H9 (cell line): ENCODE measurements around the gene AHDC1. TPM values are rescaled to one million over a fixed set of nuclear protein-coding genes. Genes with fewer than 3 reads are reported as not detected.

Source experiments
- DNase-seq: peaks from one replicate; pipeline ENCODE4 v3.0.0-alpha.2; 2017
- H2AFZ ChIP-seq: one replicate; pipeline ENCODE4 v1.6.1; 2013; ENCODE audit warnings: mild to moderate bottlenecking, low read length, control low read depth, moderate library complexity
- H2AK5ac ChIP-seq: 2 replicates; pipeline ENCODE4 v1.6.1; 2013; ENCODE audit warnings: low read length, control low read depth, mixed read lengths; ENCODE audit not compliant: insufficient read length
- H2BK120ac ChIP-seq: one replicate; pipeline ENCODE4 v1.6.1; 2013; ENCODE audit warnings: low read depth, mild to moderate bottlenecking, low read length, control low read depth, inconsistent platforms; ENCODE audit not compliant: poor library complexity, severe bottlenecking
- H2BK12ac ChIP-seq: 2 replicates; pipeline ENCODE4 v1.6.1; 2013; ENCODE audit warnings: low read length, control low read depth, mixed read lengths, low read depth; ENCODE audit not compliant: insufficient read length
- H2BK15ac ChIP-seq: 2 replicates; pipeline ENCODE4 v1.6.1; 2013; ENCODE audit warnings: low read depth, low read length, control low read depth
- H2BK20ac ChIP-seq: one replicate; pipeline ENCODE4 v1.6.1; 2013; ENCODE audit warnings: low read depth, mild to moderate bottlenecking, low read length, control low read depth, inconsistent platforms; ENCODE audit not compliant: poor library complexity, severe bottlenecking
- H2BK5ac ChIP-seq: 2 replicates; pipeline ENCODE4 v1.6.1; 2013; ENCODE audit warnings: low read length, control low read depth, mixed read lengths; ENCODE audit not compliant: insufficient read length
- H3K14ac ChIP-seq: 2 replicates; pipeline ENCODE4 v1.6.1; 2013; ENCODE audit warnings: low read length, control low read depth; ENCODE audit not compliant: insufficient read depth
- H3K18ac ChIP-seq: 2 replicates; pipeline ENCODE4 v1.6.1; 2013; ENCODE audit warnings: low read depth, mild to moderate bottlenecking, mixed read lengths, low read length, control low read depth; ENCODE audit not compliant: insufficient read length
- H3K23ac ChIP-seq: 2 replicates; pipeline ENCODE4 v1.6.1; 2013; ENCODE audit warnings: low read length, control low read depth, mixed read lengths, low read depth; ENCODE audit not compliant: insufficient read length
- H3K23me2 ChIP-seq: 2 replicates; pipeline ENCODE4 v1.6.1; 2013; ENCODE audit warnings: low read depth, mild to moderate bottlenecking, mixed read lengths, low read length, control low read depth; ENCODE audit not compliant: insufficient read length, poor library complexity, severe bottlenecking
- H3K27ac ChIP-seq: 2 replicates; pipeline ENCODE4 v1.5.1; 2013; ENCODE audit warnings: low read length, control low read depth, mixed read lengths, low read depth; ENCODE audit not compliant: insufficient read length
- H3K27me3 ChIP-seq: 2 replicates; pipeline ENCODE4 v1.6.1; 2013; ENCODE audit warnings: low read length, control low read depth, inconsistent platforms; ENCODE audit not compliant: insufficient read depth
- H3K4ac ChIP-seq: 2 replicates; pipeline ENCODE4 v1.6.1; 2013; ENCODE audit warnings: low read depth, mild to moderate bottlenecking, control low read depth, inconsistent platforms, low read length, moderate library complexity
- H3K4me1 ChIP-seq: 2 replicates; pipeline ENCODE4 v1.6.1; 2013; ENCODE audit warnings: low read length, control low read depth, inconsistent platforms; ENCODE audit not compliant: insufficient read depth
- H3K4me2 ChIP-seq: 2 replicates; pipeline ENCODE4 v1.6.1; 2013; ENCODE audit warnings: low read length, control low read depth, mixed read lengths; ENCODE audit not compliant: insufficient read length, insufficient read depth
- H3K56ac ChIP-seq: 2 replicates; pipeline ENCODE4 v1.6.1; 2013; ENCODE audit warnings: low read depth, mild to moderate bottlenecking, mixed read lengths, low read length, control low read depth; ENCODE audit not compliant: insufficient read length
- H3K79me1 ChIP-seq: 2 replicates; pipeline ENCODE4 v1.6.1; 2013; ENCODE audit warnings: low read depth, mild to moderate bottlenecking, moderate library complexity, low read length, control low read depth, inconsistent platforms; ENCODE audit not compliant: insufficient read depth, poor library complexity, severe bottlenecking
- H3K79me2 ChIP-seq: 2 replicates; pipeline ENCODE4 v1.6.1; 2013; ENCODE audit warnings: low read length, control low read depth, inconsistent platforms; ENCODE audit not compliant: insufficient read depth
- H3K9ac ChIP-seq: 2 replicates; pipeline ENCODE4 v1.6.1; 2013; ENCODE audit warnings: low read length, control low read depth, mixed read lengths; ENCODE audit not compliant: insufficient read length; ENCODE audit errors: extremely low read depth
- H3K9me3 ChIP-seq: one replicate; pipeline ENCODE4 v1.6.1; 2013; ENCODE audit warnings: low read depth, low read length, inconsistent platforms; ENCODE audit not compliant: control insufficient read depth
- H3T11ph ChIP-seq: one replicate; pipeline ENCODE4 v1.6.1; 2013; ENCODE audit warnings: mild to moderate bottlenecking, low read length, control low read depth, inconsistent platforms
- H4K20me1 ChIP-seq: one replicate; pipeline ENCODE4 v1.6.1; 2013; ENCODE audit not compliant: control insufficient read depth, insufficient read length, insufficient read depth
- H4K5ac ChIP-seq: 2 replicates; pipeline ENCODE4 v1.6.1; 2013; ENCODE audit warnings: low read depth, mild to moderate bottlenecking, mixed read lengths, low read length, control low read depth; ENCODE audit not compliant: insufficient read length
- H4K8ac ChIP-seq: replicated peaks from 2 replicates; pipeline ENCODE4 v1.6.1; 2013; ENCODE audit warnings: low read length, control low read depth, mixed read lengths, low read depth; ENCODE audit not compliant: insufficient read length
- H4K91ac ChIP-seq: 2 replicates; pipeline ENCODE4 v1.6.1; 2013; ENCODE audit warnings: low read depth, mild to moderate bottlenecking, moderate library complexity, mixed read lengths, low read length, control low read depth; ENCODE audit not compliant: insufficient read length
- H3K27ac Mint-ChIP-seq, 3 experiments: 2 replicates in 2 of 3; 3 replicates in 1 of 3; pipeline ENCODE4 v1.8.0; 2020 to 2021; ENCODE audit warnings: mixed read lengths in 3 of 3, mild to moderate bottlenecking in 1 of 3, moderate library complexity in 1 of 3
- H3K27me3 Mint-ChIP-seq: 2 replicates; pipeline ENCODE4 v1.8.0; 2021; ENCODE audit warnings: low read depth, mild to moderate bottlenecking, moderate library complexity, mixed read lengths
- H3K36me3 Mint-ChIP-seq, 3 experiments: 2 replicates in 2 of 3; 3 replicates in 1 of 3; pipeline ENCODE4 v1.8.0; 2020 to 2021; ENCODE audit warnings: low read depth in 3 of 3, mixed read lengths in 3 of 3; ENCODE audit not compliant: insufficient read depth in 1 of 3
- H3K4me1 Mint-ChIP-seq, 2 experiments: 2 replicates each; pipeline ENCODE4 v1.8.0; 2020; ENCODE audit warnings: mixed read lengths in 2 of 2
- H3K4me3 Mint-ChIP-seq, 2 experiments: 2 replicates in 1 of 2; 3 replicates in 1 of 2; pipeline ENCODE4 v1.8.0; 2020 to 2021; ENCODE audit warnings: mild to moderate bottlenecking in 2 of 2, mixed read lengths in 2 of 2, moderate library complexity in 1 of 2
- H3K9me3 Mint-ChIP-seq, 2 experiments: 2 replicates in 1 of 2; 3 replicates in 1 of 2; pipeline ENCODE4 v1.8.0; 2020; ENCODE audit warnings: mild to moderate bottlenecking in 2 of 2, mixed read lengths in 2 of 2, moderate library complexity in 1 of 2
- WGBS: extraction: QIAGEN DNeasy Blood & Tissue Kit; methylation state at CpG from one replicate; pipeline ENCODE4 v1.1.7; 2013; ENCODE audit warnings: missing lambda C conversion rate, low lambda C conversion rate, mixed read lengths; ENCODE audit not compliant: insufficient read length; ENCODE audit errors: extremely low coverage; 5-methylcytosine and 5-hydroxymethylcytosine counted together
- total RNA-seq: library from RNA; stranded (reverse); gene quantifications from 2 replicates; pipeline ENCODE4 v1.2.1, GENCODE V29; 2021
- TF ChIP-seq, protein P1 (sequence below): fragments of 200-600 bp; sonication (generic); conservative IDR thresholded peaks from 3 replicates; pipeline ENCODE4 v1.8.0; 2021; ENCODE audit warnings: antibody characterized with exemption, mild to moderate bottlenecking

AHDC1 gene
- total RNA-seq, 1 experiment from 2014 or later = 29.4 TPM

DNA sequence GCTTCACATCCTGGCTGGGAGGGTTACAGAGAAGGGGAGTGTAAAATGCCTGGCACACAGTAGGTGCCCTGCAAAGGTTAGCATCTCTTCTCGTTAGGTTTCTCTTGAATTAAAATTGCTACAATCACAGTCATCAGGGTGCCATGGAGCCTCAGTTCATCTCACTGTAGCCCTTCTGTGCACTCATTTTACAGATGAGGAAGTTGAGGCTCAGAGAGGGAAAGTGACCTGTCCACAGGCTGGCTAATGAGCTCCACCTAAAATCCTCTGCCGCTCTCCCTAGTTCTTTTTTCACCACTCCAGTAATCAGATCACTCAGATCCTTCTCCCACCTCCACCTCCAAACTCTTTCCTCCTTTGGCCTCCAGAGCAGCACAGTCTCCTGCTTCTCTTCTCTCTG is 13.5 kb upstream of the AHDC1 start:
- H3K27me3 ChIP-seq = no peaks in the 10 kb centered on the region
- no peaks in the 10 kb centered on the region for H3K9me3 ChIP-seq
- no peak overlapping the region for H2BK5ac ChIP-seq
- no peak overlapping the region for H3K14ac ChIP-seq
- H4K20me1 ChIP-seq = no peaks in the 10 kb centered on the region
- no peaks in the 10 kb centered on the region for H3K36me3 Mint-ChIP-seq
- H3T11ph ChIP-seq = no peak overlapping the region
- no peak overlapping the region for H3K27ac ChIP-seq
- no peak overlapping the region for H3K18ac ChIP-seq
- TF ChIP-seq, protein P1, sequence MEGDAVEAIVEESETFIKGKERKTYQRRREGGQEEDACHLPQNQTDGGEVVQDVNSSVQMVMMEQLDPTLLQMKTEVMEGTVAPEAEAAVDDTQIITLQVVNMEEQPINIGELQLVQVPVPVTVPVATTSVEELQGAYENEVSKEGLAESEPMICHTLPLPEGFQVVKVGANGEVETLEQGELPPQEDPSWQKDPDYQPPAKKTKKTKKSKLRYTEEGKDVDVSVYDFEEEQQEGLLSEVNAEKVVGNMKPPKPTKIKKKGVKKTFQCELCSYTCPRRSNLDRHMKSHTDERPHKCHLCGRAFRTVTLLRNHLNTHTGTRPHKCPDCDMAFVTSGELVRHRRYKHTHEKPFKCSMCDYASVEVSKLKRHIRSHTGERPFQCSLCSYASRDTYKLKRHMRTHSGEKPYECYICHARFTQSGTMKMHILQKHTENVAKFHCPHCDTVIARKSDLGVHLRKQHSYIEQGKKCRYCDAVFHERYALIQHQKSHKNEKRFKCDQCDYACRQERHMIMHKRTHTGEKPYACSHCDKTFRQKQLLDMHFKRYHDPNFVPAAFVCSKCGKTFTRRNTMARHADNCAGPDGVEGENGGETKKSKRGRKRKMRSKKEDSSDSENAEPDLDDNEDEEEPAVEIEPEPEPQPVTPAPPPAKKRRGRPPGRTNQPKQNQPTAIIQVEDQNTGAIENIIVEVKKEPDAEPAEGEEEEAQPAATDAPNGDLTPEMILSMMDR = no peak
- H3K27me3 Mint-ChIP-seq = peaks cover 27% of the 10 kb centered on the region
- no peak overlapping the region for H2BK15ac ChIP-seq
- no peak overlapping the region for H2BK20ac ChIP-seq
- H3K9me3 Mint-ChIP-seq = no peaks in the 10 kb centered on the region
- H3K4me2 ChIP-seq = no peak overlapping the region
- H3K4me3 Mint-ChIP-seq = no peak overlapping the region
- no peaks in the 10 kb centered on the region for H3K79me2 ChIP-seq
- no peak for DNase-seq
- no peak overlapping the region for H4K8ac ChIP-seq
- H2BK12ac ChIP-seq = no peak overlapping the region
- H3K9ac ChIP-seq = no peak overlapping the region
- peaks cover 6% of the 10 kb centered on the region for H3K23me2 ChIP-seq
- peaks cover 24 to 26% of the 10 kb centered on the region in 2 experiments for H3K4me1 Mint-ChIP-seq
- no peak overlapping the region for H4K91ac ChIP-seq
- no peak overlapping the region for H3K56ac ChIP-seq
- no peak overlapping the region for H4K5ac ChIP-seq
- no peaks in the 10 kb centered on the region for H3K4me1 ChIP-seq
- no peak overlapping the region for H3K23ac ChIP-seq
- H3K27ac Mint-ChIP-seq = no peak overlapping the region; a peak in 1 of 7 replicates
- H3K79me1 ChIP-seq = no peaks in the 10 kb centered on the region
- H2AK5ac ChIP-seq = no peak overlapping the region
- no peak overlapping the region for H3K4ac ChIP-seq
- no peak overlapping the region for H2AFZ ChIP-seq
- WGBS = no CpG with 5 or more reads among the region's 2 CpGs
- H2BK120ac ChIP-seq = no peak overlapping the region
